Measurements from ENCODE around the gene GSTA1.
"Not testable (repeated sequence)": the region's sequence is repeated elsewhere in the genome, so short reads cannot be mapped to it uniquely, and the experiment has no call there.

GSTA1 gene

GRCh38 chr6:52803668-52804255 is at the start of gene GSTA1:
GSTA1 (minus strand) TSS chr6:52803816; CDS start chr6:52799267, 4,549 bp downstream.
- not testable (repeated sequence) for H3K4me1 ChIP-seq (ENCODE audit: control insufficient read depth, insufficient read depth, low read length); H3K9me3 ChIP-seq (ENCODE audit: control insufficient read depth, insufficient read depth, low read length); H3K9ac ChIP-seq (ENCODE audit: low read depth, low read length); H3K27me3 ChIP-seq (ENCODE audit: control insufficient read depth, insufficient read depth, low read length); H3K4me3 ChIP-seq (ENCODE audit: low read depth, low read length); H3K36me3 ChIP-seq (ENCODE audit: control insufficient read depth, insufficient read depth, low read length)

DNA sequence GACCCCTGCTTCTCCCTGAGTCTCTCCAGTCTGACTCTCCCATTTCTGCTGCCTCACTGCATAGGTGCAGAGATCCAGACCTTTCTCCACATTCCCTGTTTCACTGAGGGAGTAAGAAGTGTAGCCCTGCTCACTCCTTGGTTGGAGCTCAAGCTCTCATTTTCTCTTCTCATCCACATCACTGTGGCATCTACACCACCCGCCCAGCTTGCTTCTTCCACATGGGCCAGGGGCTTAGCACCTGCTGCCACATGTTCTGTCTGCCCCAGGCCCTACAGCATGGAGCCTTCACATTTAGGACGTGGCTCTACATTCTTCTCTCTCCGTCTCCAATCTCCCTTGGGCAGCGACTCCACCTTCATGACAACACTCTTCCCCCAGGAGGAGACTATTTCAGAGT is 45.5 kb upstream of the GSTA1 start:
- H3K4me1 ChIP-seq (ENCODE audit: control insufficient read depth, insufficient read depth, low read length), result no peaks in the 10 kb centered on the region
- H3K36me3 ChIP-seq (ENCODE audit: control insufficient read depth, insufficient read depth, low read length), result no peaks in the 10 kb centered on the region
- no peaks in the 10 kb centered on the region for H3K27me3 ChIP-seq (ENCODE audit: control insufficient read depth, insufficient read depth, low read length)
- H3K9me3 ChIP-seq (ENCODE audit: control insufficient read depth, insufficient read depth, low read length), result no peaks in the 10 kb centered on the region
- H3K4me3 ChIP-seq (ENCODE audit: low read depth, low read length), result no peak overlapping the region
- no peak overlapping the region for H3K9ac ChIP-seq (ENCODE audit: low read depth, low read length)

GRCh38 chr6:52846002-52846401 is 42.4 kb upstream of the GSTA1 start:
- Histone ChIP-seq H3K36me3 (ENCODE audit: control insufficient read depth, insufficient read depth, low read length) (no peaks in the 10 kb centered on the region), H3K4me3 (ENCODE audit: low read depth, low read length) (no peak overlapping the region), H3K27me3 (ENCODE audit: control insufficient read depth, insufficient read depth, low read length) (no peaks in the 10 kb centered on the region), H3K4me1 (ENCODE audit: control insufficient read depth, insufficient read depth, low read length) (no peaks in the 10 kb centered on the region), H3K9ac (ENCODE audit: low read depth, low read length) (no peak overlapping the region), H3K9me3 (ENCODE audit: control insufficient read depth, insufficient read depth, low read length) (no peaks in the 10 kb centered on the region)

GRCh38 chr6:52843605-52844004 is 40.0 kb upstream of the GSTA1 start:
- Histone ChIP-seq H3K4me1 (ENCODE audit: control insufficient read depth, insufficient read depth, low read length) (no peaks in the 10 kb centered on the region), H3K27me3 (ENCODE audit: control insufficient read depth, insufficient read depth, low read length) (no peaks in the 10 kb centered on the region), H3K9me3 (ENCODE audit: control insufficient read depth, insufficient read depth, low read length) (no peaks in the 10 kb centered on the region), H3K4me3 (ENCODE audit: low read depth, low read length) (no peak overlapping the region), H3K9ac (ENCODE audit: low read depth, low read length) (no peak overlapping the region), H3K36me3 (ENCODE audit: control insufficient read depth, insufficient read depth, low read length) (no peaks in the 10 kb centered on the region)

DNA sequence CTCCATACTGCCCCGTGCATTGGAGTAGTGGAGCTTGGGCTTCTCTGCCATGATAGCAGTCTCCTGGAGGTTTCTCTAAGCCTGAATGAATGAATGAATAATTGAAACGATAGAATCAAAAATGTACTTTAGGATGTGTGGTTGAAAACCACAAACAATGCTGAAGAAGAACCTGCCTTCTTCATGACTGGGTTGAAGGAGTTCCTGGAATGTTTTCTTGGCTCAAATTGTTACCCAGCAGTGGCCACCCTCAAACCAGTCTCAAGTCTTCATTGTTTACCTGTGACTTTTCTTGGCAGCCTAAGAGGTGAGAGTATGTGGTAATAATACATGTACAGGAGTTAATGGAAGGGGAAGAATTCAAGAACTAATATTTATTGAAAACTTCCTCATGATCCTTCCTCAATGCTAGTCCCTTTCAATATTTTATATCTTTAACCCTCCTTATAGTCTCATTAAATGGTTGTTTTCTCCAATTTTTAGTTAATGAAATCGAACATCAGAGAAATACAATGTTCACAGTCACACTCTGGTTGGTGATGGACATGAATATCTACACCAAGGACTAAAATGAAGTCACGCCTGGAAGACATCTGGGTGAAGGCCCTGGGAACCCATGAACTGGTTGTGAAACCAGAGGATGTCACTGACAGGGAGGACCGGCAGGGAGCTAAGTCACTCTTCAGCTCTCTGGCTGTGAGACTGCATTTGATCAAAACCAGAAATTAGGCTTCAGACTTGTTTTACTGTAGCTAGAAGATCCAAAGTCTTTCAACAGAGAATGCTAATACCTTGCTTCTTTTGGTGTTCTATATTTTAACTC is 37.4 kb upstream of the GSTA1 start, which contains the start of gene GSTA5:
GSTA5 (minus strand) TSS at position 51 of the 823 bp plus-strand sequence.
- H3K4me3 ChIP-seq (ENCODE audit: low read depth, low read length), result no peak within 1 kb of the TSS
- no peak within 1 kb of the TSS for H3K9ac ChIP-seq (ENCODE audit: low read depth, low read length)
- H3K9me3 ChIP-seq (ENCODE audit: control insufficient read depth, insufficient read depth, low read length), result no peaks in the 10 kb centered on the region
- no peaks in the 10 kb centered on the region for H3K36me3 ChIP-seq (ENCODE audit: control insufficient read depth, insufficient read depth, low read length)
- no peaks in the 10 kb centered on the region for H3K27me3 ChIP-seq (ENCODE audit: control insufficient read depth, insufficient read depth, low read length)
- H3K4me1 ChIP-seq (ENCODE audit: control insufficient read depth, insufficient read depth, low read length), result no peaks in the 10 kb centered on the region

- H3K36me3 ChIP-seq (ENCODE audit: control insufficient read depth, insufficient read depth, low read length), result no peaks in the 10 kb centered on the region
- no peak overlapping the region for H3K9ac ChIP-seq (ENCODE audit: low read depth, low read length)
- no peaks in the 10 kb centered on the region for H3K27me3 ChIP-seq (ENCODE audit: control insufficient read depth, insufficient read depth, low read length)
- H3K9me3 ChIP-seq (ENCODE audit: control insufficient read depth, insufficient read depth, low read length), result no peaks in the 10 kb centered on the region
- H3K4me1 ChIP-seq (ENCODE audit: control insufficient read depth, insufficient read depth, low read length), result no peaks in the 10 kb centered on the region
- no peak overlapping the region for H3K4me3 ChIP-seq (ENCODE audit: low read depth, low read length)
These were observed 35.8 kb upstream of the GSTA1 start for GRCh38 chr6:52839124-52840055.

GRCh38 chr6:52834481-52834880 is 30.9 kb upstream of the GSTA1 start:
- Histone ChIP-seq H3K9me3 (ENCODE audit: control insufficient read depth, insufficient read depth, low read length) (no peaks in the 10 kb centered on the region), H3K27me3 (ENCODE audit: control insufficient read depth, insufficient read depth, low read length) (no peaks in the 10 kb centered on the region), H3K9ac (ENCODE audit: low read depth, low read length) (no peak overlapping the region), H3K4me3 (ENCODE audit: low read depth, low read length) (no peak overlapping the region), H3K36me3 (ENCODE audit: control insufficient read depth, insufficient read depth, low read length) (no peaks in the 10 kb centered on the region), H3K4me1 (ENCODE audit: control insufficient read depth, insufficient read depth, low read length) (no peaks in the 10 kb centered on the region)

GRCh38 chr6:52830869-52831268 is 27.3 kb upstream of the GSTA1 start:
- H3K9me3 ChIP-seq (ENCODE audit: control insufficient read depth, insufficient read depth, low read length); H3K36me3 ChIP-seq (ENCODE audit: control insufficient read depth, insufficient read depth, low read length); H3K27me3 ChIP-seq (ENCODE audit: control insufficient read depth, insufficient read depth, low read length); H3K4me3 ChIP-seq (ENCODE audit: low read depth, low read length); H3K9ac ChIP-seq (ENCODE audit: low read depth, low read length); H3K4me1 ChIP-seq (ENCODE audit: control insufficient read depth, insufficient read depth, low read length): not testable (repeated sequence)

DNA sequence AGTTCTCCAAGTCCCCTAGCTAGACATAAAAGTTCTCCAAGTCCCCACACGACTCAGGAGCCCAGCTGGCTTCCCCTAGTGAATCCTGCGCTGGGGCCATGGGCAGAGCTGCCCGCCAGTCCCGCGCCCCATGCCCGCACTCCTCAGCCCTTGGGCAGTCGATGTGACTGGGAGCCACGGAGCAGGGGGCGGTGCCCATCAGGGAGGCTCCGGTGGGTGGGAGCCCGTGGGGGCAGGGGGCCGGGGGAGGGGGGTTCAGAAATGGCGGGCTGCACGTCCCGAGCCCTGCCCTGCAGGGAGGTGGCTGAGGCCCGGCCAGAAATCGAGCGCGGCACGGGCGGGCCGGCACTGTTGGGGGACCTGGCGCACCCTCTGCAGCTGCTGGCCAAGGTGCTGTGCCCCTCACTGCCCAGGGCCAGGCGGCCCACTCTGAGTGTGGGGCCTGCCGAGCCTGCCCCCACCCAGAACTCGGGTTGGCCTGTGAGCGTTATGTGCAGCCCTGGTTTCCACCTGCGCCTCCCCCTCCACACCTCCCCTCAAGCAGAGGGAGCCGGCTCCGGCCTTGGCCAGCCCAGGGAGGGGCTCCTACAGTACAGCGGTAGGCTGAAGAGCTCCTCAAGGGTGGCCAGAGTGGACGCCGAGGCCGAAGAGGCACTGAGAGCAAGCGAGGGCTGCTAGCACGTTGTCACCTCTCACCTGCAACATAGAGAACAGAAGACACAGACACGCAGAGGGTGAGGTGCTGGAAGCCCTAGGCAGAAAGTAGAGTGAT is 25.6 kb upstream of the GSTA1 start:
- no peaks in the 10 kb centered on the region for H3K4me1 ChIP-seq (ENCODE audit: control insufficient read depth, insufficient read depth, low read length)
- no peaks in the 10 kb centered on the region for H3K9me3 ChIP-seq (ENCODE audit: control insufficient read depth, insufficient read depth, low read length)
- no peaks in the 10 kb centered on the region for H3K36me3 ChIP-seq (ENCODE audit: control insufficient read depth, insufficient read depth, low read length)
- no peaks in the 10 kb centered on the region for H3K27me3 ChIP-seq (ENCODE audit: control insufficient read depth, insufficient read depth, low read length)
- no peak overlapping the region for H3K9ac ChIP-seq (ENCODE audit: low read depth, low read length)
- no peak overlapping the region for H3K4me3 ChIP-seq (ENCODE audit: low read depth, low read length)

DNA sequence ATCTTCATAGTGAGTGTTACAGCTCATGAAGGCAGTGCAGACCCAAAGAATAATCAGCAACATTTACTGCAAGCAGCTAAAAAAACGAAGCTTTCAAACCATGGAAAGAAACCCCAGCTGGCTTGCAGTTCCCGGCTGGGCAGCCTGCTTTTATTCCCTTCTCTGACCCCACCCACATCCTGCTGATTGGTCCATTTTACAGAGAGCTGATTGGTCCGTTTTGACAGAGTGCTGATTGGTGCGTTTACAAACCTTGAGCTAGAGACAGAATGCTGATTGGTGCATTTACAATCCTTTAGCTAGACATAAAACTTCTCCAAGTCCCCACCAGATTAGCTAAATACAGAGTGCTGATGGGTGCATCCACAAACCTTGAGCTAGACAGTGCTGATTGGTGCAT is 25.0 kb upstream of the GSTA1 start:
- not testable (repeated sequence) for H3K9ac ChIP-seq (ENCODE audit: low read depth, low read length); H3K4me3 ChIP-seq (ENCODE audit: low read depth, low read length); H3K36me3 ChIP-seq (ENCODE audit: control insufficient read depth, insufficient read depth, low read length); H3K9me3 ChIP-seq (ENCODE audit: control insufficient read depth, insufficient read depth, low read length); H3K27me3 ChIP-seq (ENCODE audit: control insufficient read depth, insufficient read depth, low read length); H3K4me1 ChIP-seq (ENCODE audit: control insufficient read depth, insufficient read depth, low read length)

GRCh38 chr6:52827073-52827783 is 23.6 kb upstream of the GSTA1 start:
- not testable (repeated sequence) for H3K4me1 ChIP-seq (ENCODE audit: control insufficient read depth, insufficient read depth, low read length); H3K36me3 ChIP-seq (ENCODE audit: control insufficient read depth, insufficient read depth, low read length); H3K9me3 ChIP-seq (ENCODE audit: control insufficient read depth, insufficient read depth, low read length); H3K27me3 ChIP-seq (ENCODE audit: control insufficient read depth, insufficient read depth, low read length); H3K4me3 ChIP-seq (ENCODE audit: low read depth, low read length); H3K9ac ChIP-seq (ENCODE audit: low read depth, low read length)
